Astrocyte of the spinal cord (primary cell): ENCODE data around the gene ZIC1.

Experiments
- DNase-seq: peaks from one replicate; pipeline ENCODE4 v3.0.0; 2011; ENCODE audit warnings: low read depth, low spot score
- H3K4me3 ChIP-seq: 2 replicates; pipeline ENCODE4 v1.5.1; 2011; ENCODE audit warnings: low read depth, mild to moderate bottlenecking, low read length, moderate library complexity
- in situ Hi-C: cut with HindIII; loops from 2 replicates; pipeline ENCODE4 v1.10.0; 2017; ENCODE audit warnings: low sequenced_read_pairs
- TF ChIP-seq, protein P1 (sequence below): IDR thresholded peaks from 2 replicates; pipeline ENCODE4 v1.5.1; 2012; ENCODE audit warnings: low read depth, mild to moderate bottlenecking, low read length, inconsistent platforms

Gene ZIC1

DNA sequence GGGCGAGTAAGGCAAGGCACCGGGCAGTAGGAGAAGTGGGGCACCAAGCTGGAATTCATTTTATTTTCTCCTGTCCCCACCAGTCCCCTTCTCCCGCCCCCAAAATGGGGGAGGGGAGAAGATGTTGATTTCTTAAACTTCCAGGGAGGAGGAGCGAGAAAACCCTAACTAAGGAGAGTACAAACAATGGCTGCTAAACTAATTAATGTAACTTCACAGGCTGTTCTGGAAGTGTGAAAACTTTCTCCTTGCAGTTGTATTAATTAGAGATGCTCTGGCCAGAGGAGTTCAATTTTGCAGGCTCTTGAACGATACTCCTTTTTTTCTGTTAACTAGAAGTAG lies 14.3 kb upstream of the ZIC1 start:
- TF ChIP-seq, protein P1, sequence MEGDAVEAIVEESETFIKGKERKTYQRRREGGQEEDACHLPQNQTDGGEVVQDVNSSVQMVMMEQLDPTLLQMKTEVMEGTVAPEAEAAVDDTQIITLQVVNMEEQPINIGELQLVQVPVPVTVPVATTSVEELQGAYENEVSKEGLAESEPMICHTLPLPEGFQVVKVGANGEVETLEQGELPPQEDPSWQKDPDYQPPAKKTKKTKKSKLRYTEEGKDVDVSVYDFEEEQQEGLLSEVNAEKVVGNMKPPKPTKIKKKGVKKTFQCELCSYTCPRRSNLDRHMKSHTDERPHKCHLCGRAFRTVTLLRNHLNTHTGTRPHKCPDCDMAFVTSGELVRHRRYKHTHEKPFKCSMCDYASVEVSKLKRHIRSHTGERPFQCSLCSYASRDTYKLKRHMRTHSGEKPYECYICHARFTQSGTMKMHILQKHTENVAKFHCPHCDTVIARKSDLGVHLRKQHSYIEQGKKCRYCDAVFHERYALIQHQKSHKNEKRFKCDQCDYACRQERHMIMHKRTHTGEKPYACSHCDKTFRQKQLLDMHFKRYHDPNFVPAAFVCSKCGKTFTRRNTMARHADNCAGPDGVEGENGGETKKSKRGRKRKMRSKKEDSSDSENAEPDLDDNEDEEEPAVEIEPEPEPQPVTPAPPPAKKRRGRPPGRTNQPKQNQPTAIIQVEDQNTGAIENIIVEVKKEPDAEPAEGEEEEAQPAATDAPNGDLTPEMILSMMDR: no peak
- H3K4me3 ChIP-seq: peak overlapping the region; percentile 66
- peak; percentile 57 for DNase-seq
- in situ Hi-C loops: loop anchor here (25.0 kb wide), 2 partner anchors 583 to 692 kb away; no protein-coding TSS in a partner anchor

DNA sequence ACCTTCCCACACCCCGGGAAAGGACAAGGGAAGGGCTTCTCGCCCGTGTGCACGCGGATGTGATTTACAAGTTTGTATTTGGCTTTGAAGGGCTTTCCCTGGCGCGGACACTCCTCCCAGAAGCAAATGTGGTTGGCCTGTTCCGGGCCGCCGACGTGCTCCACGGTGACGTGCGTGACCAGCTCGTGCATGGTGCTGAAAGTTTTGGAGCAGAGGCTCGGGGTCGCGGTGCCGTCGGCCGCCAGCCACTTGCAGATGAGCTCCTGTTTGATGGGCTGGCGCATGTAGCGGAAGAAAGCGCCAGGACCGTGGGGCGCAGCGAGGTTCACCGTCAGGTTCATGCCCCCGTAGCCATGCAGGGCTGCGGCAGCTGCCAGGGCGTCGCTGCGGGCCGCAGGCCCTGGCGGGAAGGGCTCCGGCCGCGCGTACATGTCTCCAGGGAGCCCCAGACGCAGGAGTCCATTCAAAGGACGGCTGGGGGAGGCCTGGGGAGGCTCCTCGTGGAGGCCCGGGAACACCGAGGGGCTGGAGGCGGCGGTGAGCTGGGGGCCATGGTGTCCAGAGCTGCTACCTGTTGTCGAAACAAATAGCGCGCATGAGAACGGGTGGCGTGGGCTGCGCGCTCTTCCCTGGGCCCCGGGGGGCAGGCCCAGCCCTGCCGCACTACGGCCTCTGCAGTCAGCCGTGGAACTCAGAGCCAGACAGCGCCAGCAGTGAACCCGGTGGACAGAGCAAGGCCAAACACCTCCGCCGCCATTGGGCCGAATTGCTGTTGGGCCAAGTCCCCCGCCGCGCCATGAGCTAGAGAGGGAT lies 13.1 kb upstream of the ZIC1 start:
- TF ChIP-seq, protein P1: no peak
- H3K4me3 ChIP-seq: peak overlapping the region; percentile 66
- peak; percentile 86 for DNase-seq
- in situ Hi-C loops: loop anchor here (25.0 kb wide), 2 partner anchors 584 to 691 kb away; no protein-coding TSS in a partner anchor

DNA sequence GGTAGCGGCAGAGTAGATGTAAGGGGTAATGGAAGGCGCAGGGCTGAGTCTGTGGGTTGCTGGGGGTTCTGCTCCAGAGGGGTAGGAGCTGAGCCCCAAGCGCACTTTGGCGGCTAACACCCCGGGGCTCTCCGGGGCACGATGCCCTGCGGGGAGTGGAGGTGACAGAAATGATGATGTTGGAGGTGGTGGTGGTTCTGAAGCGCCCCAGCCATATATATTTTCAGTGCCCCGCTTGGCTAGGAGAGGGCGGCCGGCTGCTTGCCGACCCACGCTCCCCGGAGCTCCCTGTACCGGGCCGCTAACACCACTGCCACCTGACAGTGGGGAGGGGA lies 12.5 kb upstream of the ZIC1 start:
- DNase-seq: no peak
- TF ChIP-seq, protein P1: no peak
- peak overlapping the region; percentile 66 for H3K4me3 ChIP-seq
- in situ Hi-C loops: loop anchor here (25.0 kb wide), 2 partner anchors 584 to 691 kb away; no protein-coding TSS in a partner anchor

DNA sequence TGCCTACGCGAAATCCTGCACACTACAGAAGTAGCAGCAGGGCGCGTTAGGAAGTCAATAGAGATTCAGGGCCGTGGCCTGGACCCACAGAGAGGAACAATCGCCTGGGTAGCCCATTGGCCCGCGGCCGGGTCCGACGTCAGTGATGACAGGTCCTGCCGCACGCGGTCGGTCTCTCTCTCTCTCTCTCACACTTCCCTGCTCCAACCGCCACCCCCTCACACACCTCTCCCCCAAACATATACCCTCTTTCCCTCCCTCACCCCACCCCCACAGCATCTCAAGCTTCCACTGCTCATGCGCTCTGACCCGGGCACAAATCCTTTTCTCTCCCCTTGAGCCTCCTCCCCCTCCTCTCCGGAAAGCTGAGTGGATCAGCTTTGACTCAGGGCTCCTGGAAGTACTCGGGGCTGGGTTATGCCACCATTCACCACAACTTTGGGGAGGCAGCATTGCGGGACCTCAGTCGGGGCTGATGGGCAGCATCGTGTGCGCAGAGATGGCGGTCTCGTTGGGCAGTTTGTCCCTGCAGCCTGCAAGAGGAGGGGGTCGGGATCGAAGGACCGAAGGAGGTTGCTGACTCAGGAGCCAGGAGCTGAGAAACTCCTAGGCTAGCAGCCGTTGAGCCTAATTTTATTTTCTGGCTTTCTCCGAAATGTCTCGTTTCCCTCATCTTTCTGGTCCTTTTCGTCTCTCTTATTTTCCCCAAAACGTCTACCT lies 11.8 kb upstream of the ZIC1 start:
- TF ChIP-seq, protein P1: peak; percentile 31
- peak; percentile 99 for DNase-seq
- H3K4me3 ChIP-seq: peak overlapping the region; percentile 61
- in situ Hi-C loops: loop anchor here (25.0 kb wide), 2 partner anchors 585 to 690 kb away; no protein-coding TSS in a partner anchor

DNA sequence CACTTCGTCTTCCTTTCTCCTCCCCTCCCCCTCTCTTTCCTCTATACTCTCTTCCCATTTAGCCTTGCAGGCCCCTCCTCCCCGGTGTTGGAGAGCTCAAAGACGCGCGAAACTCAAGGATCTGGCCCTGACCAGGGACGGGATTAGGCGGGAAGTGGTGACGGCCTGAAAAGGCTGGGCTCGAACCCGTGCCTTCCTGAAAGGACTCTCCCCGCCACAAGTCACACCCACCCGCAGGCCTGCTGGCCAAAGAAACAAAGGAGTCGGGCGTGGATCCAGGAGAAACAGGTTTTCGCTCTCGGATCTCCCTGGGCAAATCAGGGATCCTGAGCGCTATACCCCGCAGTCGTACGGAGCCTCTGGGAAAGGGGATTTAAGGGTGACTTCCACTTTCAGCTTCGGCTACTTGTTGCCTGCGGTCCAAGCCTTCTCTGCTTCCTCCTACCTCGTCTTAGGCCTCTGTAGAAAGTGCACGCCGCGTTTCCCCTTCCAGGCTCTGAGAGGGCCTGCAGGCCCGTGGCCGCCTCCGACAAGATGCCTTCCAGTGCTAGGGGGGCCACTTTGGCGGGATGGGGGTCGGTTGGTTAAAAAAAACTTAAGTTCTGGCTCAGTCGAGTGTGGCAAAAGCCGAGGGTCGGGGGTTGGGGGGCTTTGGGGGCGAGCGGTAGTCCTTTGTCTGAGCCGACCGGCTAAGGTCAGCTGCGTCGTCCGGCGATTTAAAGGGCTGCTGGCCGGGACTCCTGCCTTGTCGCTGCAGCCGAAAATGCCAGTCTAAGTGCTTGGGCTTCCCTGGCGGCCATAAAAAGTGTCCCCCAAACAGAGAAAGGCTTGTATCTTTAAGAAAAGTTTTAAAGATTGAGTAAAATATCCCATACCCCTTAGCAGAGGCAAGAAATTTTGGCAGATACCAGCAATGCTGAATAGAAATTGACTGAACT lies 11.0 kb upstream of the ZIC1 start:
- DNase-seq: peak; percentile 68
- in situ Hi-C loops: loop anchor here (25.0 kb wide), 2 partner anchors 586 to 689 kb away; no protein-coding TSS in a partner anchor
- H3K4me3 ChIP-seq: peak overlapping the region; percentile 61
- TF ChIP-seq, protein P1: no peak
